Upper lobe of left lung (tissue), 6 donors: ENCODE results near the gene ANKRD40. TPM values are rescaled to one million over a fixed set of nuclear protein-coding genes. Genes with fewer than 3 reads are reported as not detected.

ENCODE experiments used
- ATAC-seq, 2 donors: fragments of 200-7000 bp; cut with Tn5 transposase; one replicate each; pipeline ENCODE4 v1.9.1; 2022; ENCODE audit warnings: mild to moderate bottlenecking in 2 of 2, moderate library complexity in 2 of 2; ENCODE audit not compliant: low FRiP score in 2 of 2
- DNase-seq, 2 donors: peaks; one replicate each; pipeline ENCODE4 v3.0.0-alpha.2; 2019 to 2020
- H3K27ac ChIP-seq, 4 donors: fragments of 200-600 bp; sonication (generic); one replicate each; pipeline ENCODE4 v1.5.1; 2016 to 2019
- H3K27me3 ChIP-seq, 4 donors: fragments of 200-600 bp; sonication (generic); one replicate each; pipeline ENCODE4 v1.5.1; 2017 to 2019
- H3K36me3 ChIP-seq, 4 donors: fragments of 200-600 bp; sonication (generic); one replicate each; pipeline ENCODE4 v1.5.1; 2016 to 2019
- H3K4me1 ChIP-seq, 4 donors: fragments of 200-600 bp; sonication (generic); one replicate each; pipeline ENCODE4 v1.5.1; 2018 to 2019
- H3K4me3 ChIP-seq, 4 donors: fragments of 200-600 bp; sonication (generic); one replicate each; pipeline ENCODE4 v1.5.1; 2017 to 2019; ENCODE audit warnings: mild to moderate bottlenecking in 2 of 4, moderate library complexity in 1 of 4
- H3K9me3 ChIP-seq, 4 donors: fragments of 200-600 bp; sonication (generic); one replicate each; pipeline ENCODE4 v1.5.1; 2018 to 2019
- CTCF ChIP-seq, 6 experiments: fragments of 450-650 bp in 4 of 6; fragments of 200-600 bp in 2 of 6; sonication (generic) in 2 of 6; IDR thresholded peaks; one replicate each; pipeline ENCODE4 v1.5.1; 2016 to 2019; ENCODE audit warnings: antibody characterized with exemption in 6 of 6
- EP300 ChIP-seq, 4 donors: sonication (generic); formaldehyde crosslinking; IDR thresholded peaks; one replicate each; pipeline ENCODE4 v1.5.1; 2017; ENCODE audit warnings: antibody characterized with exemption in 4 of 4, control low read depth in 2 of 4
- POLR2A ChIP-seq, 4 donors: fragments of 450-650 bp; IDR thresholded peaks; one replicate each; pipeline ENCODE4 v1.5.1; 2016 to 2017; ENCODE audit warnings: antibody characterized with exemption in 4 of 4, mild to moderate bottlenecking in 2 of 4
- POLR2AphosphoS5 ChIP-seq, 2 donors: sonication (generic); formaldehyde crosslinking; IDR thresholded peaks; one replicate each; pipeline ENCODE4 v1.5.1; 2017; ENCODE audit warnings: antibody characterized with exemption in 2 of 2
- WGBS, 2 donors: methylation state at CpG; one replicate each; pipeline ENCODE4 v1.1.5; 2017 to 2018; 5-methylcytosine and 5-hydroxymethylcytosine counted together
- total RNA-seq, 6 donors: library from RNA; depleted of rRNA in 4 of 6; stranded (reverse); fragments of >200 nt in 4 of 6; gene quantifications; one replicate each; pipeline versions ENCODE4 v1.1.0 to v1.2.1, GENCODE V29; 2016 to 2021
- donor health status: DM: no; HTN: no; CAD: no; lungs with moderate emphysema.
- donor health status: DM: no; HTN: yes; CAD: no; lungs with severe emphysema.

Gene ANKRD40
- total RNA-seq, 6 donors from 2014 or later: 27.9 to 52.9 (median 43.7) TPM

GRCh38 chr17:50689956-50690886 is 17.5 kb downstream of the ANKRD40 start:
- no peak overlapping the region for H3K4me3 ChIP-seq
- H3K27me3 ChIP-seq: no peaks in the 10 kb centered on the region
- no peaks in the 10 kb centered on the region for H3K9me3 ChIP-seq
- no peak for ATAC-seq
- 72 to 75% methylated on average over 5 to 14 of the region's 19 CpGs for WGBS, 2 donors
- H3K36me3 ChIP-seq: peaks cover 0 to 27% (median 11%) of the 10 kb centered on the region in 4 donors
- TF ChIP-seq POLR2AphosphoS5 (IDR thresholded peaks at IDR 0.05) (no peak), EP300 (IDR thresholded peaks at IDR 0.05) (no peak), POLR2A (IDR thresholded peaks at IDR 0.05) (no peak), CTCF (IDR thresholded peaks at IDR 0.05) (no peak)
- no peak overlapping the region for H3K27ac ChIP-seq
- H3K4me1 ChIP-seq: peaks cover 28 to 54% (median 41%) of the 10 kb centered on the region in 4 donors
- DNase-seq: peak in 1 of 2 donors; percentile 67

- no peak for TF ChIP-seq POLR2AphosphoS5 (IDR thresholded peaks at IDR 0.05)
- no peak for TF ChIP-seq POLR2A (IDR thresholded peaks at IDR 0.05)
- TF ChIP-seq CTCF (IDR thresholded peaks at IDR 0.05): no peak
- no peak for TF ChIP-seq EP300 (IDR thresholded peaks at IDR 0.05)
- Histone ChIP-seq H3K27me3 (no peaks in the 10 kb centered on the region), H3K4me1 (peaks cover 25 to 48% (median 38%) of the 10 kb centered on the region in 4 donors), H3K4me3 (no peak overlapping the region), H3K9me3 (no peaks in the 10 kb centered on the region), H3K27ac (no peak overlapping the region), H3K36me3 (peaks cover 0 to 17% (median 7%) of the 10 kb centered on the region in 4 donors)
- DNase-seq (no peak), ATAC-seq (no peak)
- 55 to 59% methylated on average over 3 to 4 of the region's 4 CpGs for WGBS, 2 donors
Measured at GRCh38 chr17:50689251-50689650, 18.5 kb downstream of the ANKRD40 start.

GRCh38 chr17:50688245-50688644 is 19.5 kb downstream of the ANKRD40 start:
- no peak for ATAC-seq
- 95 to 100% methylated on average over 2 to 3 of the region's 3 CpGs for WGBS, 2 donors
- H3K27ac ChIP-seq: no peak overlapping the region
- no peak for DNase-seq
- no peaks in the 10 kb centered on the region for H3K9me3 ChIP-seq
- H3K36me3 ChIP-seq: peaks cover 0 to 8% (median 3%) of the 10 kb centered on the region in 4 donors
- peaks cover 25 to 42% (median 34%) of the 10 kb centered on the region in 4 donors for H3K4me1 ChIP-seq
- TF ChIP-seq POLR2A (IDR thresholded peaks at IDR 0.05) (no peak), POLR2AphosphoS5 (IDR thresholded peaks at IDR 0.05) (no peak), EP300 (IDR thresholded peaks at IDR 0.05) (no peak), CTCF (IDR thresholded peaks at IDR 0.05) (no peak)
- no peak overlapping the region for H3K4me3 ChIP-seq
- no peaks in the 10 kb centered on the region for H3K27me3 ChIP-seq

- Histone ChIP-seq H3K27me3 (no peaks in the 10 kb centered on the region), H3K27ac (peak overlapping the region in 1 of 4 donors; percentile 26), H3K9me3 (no peaks in the 10 kb centered on the region), H3K36me3 (no peaks in the 10 kb centered on the region), H3K4me1 (peaks cover 25 to 37% (median 31%) of the 10 kb centered on the region in 4 donors), H3K4me3 (no peak overlapping the region)
- peak in 1 of 2 donors; percentile 21 for ATAC-seq
- TF ChIP-seq EP300 (IDR thresholded peaks at IDR 0.05) (no peak), CTCF (IDR thresholded peaks at IDR 0.05) (no peak), POLR2A (IDR thresholded peaks at IDR 0.05) (no peak), POLR2AphosphoS5 (IDR thresholded peaks at IDR 0.05) (no peak)
- WGBS, 2 donors: 82 to 87% methylated on average over 16 of the region's 16 CpGs
- DNase-seq: no peak
Measured at GRCh38 chr17:50687200-50688066, 20.3 kb downstream of the ANKRD40 start.
